Stimulated activated naive CD8-positive, alpha-beta T cell treated with anti-CD3 and anti-CD28 coated beads, Interleukin-15, Interleukin-2, amounts not matched to agents 100 U/mL and 50 U/mL, for 24 hours (primary cell): ENCODE results near the gene GABARAP.

Source experiments
- ATAC-seq: fragments of 150-1000 bp; cut with Tn5 transposase; one replicate; pipeline ENCODE4 v1.10.0; 2021
- DNase-seq: peaks from one replicate; pipeline ENCODE4 v3.0.0; 2021

GABARAP gene

GRCh38 chr17:7239091-7240027 lies 2.9 kb downstream of the GABARAP start, which contains the start of gene PHF23:
Gene PHF23 (minus strand): TSS chr17:7239457. CDS start chr17:7239279, 178 bp downstream.
- peak; percentile 97 for DNase-seq
- ATAC-seq = peak; percentile 64

DNA sequence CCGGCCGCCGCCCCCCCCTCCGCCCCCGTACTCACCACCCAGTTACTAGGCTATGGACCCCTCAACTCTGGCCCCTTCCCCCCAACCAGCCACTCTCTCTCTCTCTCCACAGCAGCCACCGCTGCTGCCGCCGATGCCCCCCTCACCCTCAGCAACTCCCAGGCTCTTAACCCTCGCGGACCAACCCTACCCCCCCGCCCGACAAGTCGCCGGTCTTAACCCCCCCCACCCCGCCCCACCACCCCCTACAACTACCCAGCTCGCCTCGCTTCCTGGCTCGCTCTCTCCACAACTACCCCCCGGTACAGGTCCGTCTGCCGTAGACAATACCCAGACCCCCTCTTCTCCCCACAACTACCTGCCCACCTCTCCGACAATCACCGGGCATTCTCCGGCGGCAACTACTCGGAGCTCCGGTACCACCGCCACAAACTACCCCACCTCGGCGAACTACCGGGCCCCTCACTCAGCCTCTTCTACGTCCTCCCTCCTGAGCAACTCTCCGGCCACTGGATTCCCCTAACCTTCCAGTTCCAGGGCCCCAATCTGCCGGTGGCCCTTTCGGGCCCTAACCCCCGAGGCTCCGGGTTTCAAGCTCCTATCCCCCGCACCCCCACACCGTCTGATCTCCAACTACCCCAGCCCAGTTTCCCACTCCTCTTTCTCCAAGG lies 3.7 kb downstream of the GABARAP start:
- ATAC-seq = no peak
- DNase-seq = peak; percentile 44

- peak; percentile 92 for DNase-seq
- ATAC-seq = peak; percentile 54
These were observed 4.4 kb downstream of the GABARAP start for GRCh38 chr17:7237761-7238419.

GRCh38 chr17:7237266-7237760 lies 4.9 kb downstream of the GABARAP start:
- ATAC-seq (no peak), DNase-seq (no peak)

DNA sequence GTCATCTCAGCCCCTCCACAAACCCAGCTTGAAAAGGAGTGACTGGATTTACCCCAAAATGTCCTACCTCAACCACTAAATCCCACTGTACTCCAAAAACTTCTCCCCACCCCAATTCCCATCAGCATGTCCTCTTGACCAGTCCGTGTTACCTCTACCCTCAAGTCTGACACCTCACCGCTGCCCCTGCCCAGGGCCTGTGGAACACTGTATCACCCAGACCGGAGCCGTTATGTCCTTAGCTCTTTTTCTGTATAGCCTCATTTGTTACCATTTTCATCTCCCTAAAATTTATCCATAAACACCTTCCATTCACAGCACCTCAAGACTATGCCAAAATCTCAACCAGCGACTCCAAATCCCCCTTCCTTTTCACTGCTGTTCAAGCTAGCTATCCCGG lies 5.4 kb downstream of the GABARAP start:
- DNase-seq (no peak), ATAC-seq (no peak)

- DNase-seq = no peak
- no peak for ATAC-seq
These were observed 6.3 kb downstream of the GABARAP start for GRCh38 chr17:7235693-7236665.

DNA sequence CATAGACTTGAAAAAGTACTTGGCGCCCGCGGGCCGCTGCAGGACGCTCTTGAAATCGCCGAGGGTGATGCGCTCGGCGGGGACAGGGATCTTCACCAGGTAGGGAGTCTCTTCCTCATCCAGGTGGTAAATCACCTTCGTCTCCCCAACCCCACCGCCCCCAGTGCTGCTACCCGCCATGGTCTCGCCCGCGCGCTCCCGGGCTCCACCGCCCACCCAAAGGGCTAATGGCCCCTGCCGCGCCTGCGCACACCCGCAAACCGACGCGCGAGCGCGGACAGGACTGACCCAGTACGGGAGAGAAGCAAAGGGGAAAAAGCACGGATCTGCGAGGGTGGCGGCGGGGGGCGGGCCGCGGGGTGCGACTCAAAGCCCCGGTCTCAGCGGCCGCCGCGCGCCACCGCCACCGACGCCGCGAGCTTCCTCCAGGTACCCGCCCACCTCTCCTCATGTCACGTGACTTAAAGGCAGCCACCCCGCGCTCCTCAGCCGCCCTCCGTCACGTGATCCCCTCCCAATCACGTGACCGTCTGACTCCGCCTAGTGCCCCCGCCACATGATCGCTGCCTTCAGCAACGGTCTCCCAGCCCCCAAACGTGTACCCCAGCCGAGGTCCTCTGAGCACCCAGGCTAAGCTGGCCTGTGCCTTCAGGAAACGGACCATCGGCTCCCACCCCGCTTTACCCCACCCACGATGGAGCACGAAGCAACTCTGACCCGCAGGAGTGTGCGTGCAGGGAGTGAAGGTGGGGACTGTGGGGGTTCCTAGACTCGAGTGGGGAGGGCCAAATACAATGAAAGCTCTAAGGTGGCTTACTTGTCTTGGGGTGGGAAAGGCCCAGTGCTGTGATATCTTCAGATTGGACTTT lies 7.9 kb downstream of the GABARAP start, which contains the start of gene DVL2:
Gene DVL2, minus strand, starts transcription at position 435 of the 869 bp plus-strand sequence. Its CDS starts 255 bp downstream, at position 180.
- DNase-seq (peak; percentile 96), ATAC-seq (peak; percentile 40)

DNA sequence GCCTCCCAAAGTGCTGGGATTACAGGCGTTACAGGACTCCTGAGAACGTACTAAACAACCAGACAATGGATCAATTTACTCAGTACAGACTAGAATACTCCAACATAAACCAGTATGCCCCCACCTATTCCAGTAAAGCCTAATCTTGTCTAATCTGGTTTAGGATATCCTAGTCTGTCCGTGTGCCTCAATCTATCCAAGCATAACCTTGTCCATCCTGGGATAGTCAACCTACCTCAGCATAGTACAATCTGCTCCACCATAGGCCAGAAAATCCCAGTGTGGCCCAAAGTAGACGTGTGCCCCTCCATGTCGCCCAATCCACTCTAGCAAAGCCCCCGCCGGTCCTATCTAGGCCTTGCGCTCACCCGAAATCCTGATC lies 8.6 kb downstream of the GABARAP start:
- DNase-seq = no peak
- peak; percentile 1 for ATAC-seq

- DNase-seq (no peak), ATAC-seq (no peak)
These were observed 10.1 kb downstream of the GABARAP start for GRCh38 chr17:7232114-7232513.

DNA sequence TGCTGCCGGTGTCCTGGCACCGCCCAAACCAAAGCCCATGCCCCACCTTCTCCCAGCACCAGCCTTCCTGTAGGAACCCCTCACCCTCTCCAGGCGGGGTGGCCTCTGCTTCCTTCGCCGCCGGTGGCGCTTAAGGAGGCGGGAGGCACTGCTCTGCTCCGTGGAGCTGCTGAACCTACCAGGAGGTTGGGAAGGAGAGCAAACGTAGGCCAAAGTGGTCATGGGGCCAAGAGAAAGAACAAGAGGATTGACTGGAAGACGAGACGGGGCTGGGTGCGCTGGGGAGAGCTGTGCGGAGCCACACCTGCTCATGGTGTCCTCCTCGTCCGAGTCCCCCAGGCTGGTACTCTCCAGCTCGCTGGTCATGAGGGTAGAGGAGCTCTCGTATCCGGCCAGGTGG lies 12.7 kb downstream of the GABARAP start:
- ATAC-seq = no peak
- DNase-seq = no peak

- ATAC-seq (no peak), DNase-seq (no peak)
These were observed 13.3 kb downstream of the GABARAP start for GRCh38 chr17:7228920-7229319.

DNA sequence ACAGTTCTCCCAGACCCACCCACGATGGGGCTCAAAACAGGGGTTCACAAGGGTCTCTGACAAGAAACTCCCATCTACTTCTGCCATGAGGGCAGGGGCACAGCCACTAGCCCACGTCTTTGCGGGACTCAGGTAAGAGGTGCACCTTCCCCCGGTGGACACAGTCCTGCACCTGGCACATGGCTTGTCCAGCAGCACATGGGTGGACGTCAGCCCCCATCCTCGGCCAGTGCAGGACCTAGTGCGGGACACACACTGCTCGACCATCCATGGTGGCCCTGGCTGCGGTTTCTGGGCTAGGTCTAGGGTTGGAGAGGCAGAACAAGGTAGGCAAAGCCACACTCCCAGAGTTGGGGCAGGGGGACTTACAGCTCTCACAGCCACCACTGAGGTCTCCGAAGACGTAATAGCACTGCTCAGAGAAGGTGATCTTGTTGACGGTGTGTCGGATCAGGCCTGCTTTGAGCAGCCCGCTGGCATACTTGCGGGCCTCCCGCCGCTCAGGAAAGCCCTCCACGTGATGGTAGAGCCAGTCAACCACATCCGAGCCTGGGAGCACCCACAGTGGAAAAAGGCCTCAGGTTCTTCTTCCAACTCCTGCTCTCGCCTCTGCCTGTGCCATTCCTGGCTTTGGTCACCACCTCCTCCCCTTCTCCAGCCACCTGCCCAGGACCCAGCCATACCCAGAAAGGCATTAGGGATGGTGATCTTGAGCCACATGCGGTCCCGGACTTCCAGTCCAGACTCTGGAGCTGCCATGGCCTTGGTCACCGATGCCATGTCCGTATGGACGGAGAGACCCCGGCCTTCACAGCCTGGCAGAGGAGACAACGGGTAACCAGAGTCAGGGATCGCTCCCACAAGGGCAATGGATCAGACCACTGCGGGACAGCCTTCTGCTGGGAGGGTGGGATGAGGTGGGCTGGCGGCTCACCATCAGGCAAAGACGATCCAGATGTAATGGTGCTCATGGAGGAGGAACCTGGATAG lies 15.2 kb downstream of the GABARAP start:
- ATAC-seq = no peak

DNA sequence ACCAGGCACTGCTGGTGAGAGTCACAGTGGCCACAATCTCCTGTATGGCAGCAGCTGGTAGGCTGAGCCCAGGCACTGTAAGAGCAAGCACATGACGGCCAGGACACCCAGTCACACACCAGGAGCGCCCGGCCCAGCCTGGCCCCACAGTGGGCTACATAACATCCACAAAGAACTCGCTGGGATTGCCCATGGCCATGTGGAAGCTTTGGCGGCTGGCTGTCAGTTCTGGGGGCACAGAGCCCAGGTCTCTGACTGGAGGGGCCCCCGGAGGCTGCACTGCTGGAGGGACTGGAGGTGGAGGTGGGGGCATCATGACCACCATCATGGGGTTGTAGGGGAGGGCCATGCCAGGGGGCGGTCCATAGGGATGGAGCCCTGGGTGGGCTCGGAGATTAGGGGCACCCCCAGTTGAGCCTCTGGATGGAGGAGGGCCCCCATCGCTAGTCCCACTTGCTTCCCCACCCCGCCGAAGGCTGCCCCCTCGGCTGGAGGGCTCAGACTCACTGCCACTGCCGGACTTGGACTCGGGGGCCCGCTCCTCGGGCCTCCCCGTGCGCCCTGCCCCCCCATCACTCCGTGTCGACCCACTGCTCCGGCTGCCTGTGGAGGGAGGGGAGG lies 16.4 kb downstream of the GABARAP start:
- no peak for DNase-seq
- ATAC-seq = no peak

More for the DNA sequence above, 15.2 kb downstream of the GABARAP start:
- no peak for DNase-seq

DNA sequence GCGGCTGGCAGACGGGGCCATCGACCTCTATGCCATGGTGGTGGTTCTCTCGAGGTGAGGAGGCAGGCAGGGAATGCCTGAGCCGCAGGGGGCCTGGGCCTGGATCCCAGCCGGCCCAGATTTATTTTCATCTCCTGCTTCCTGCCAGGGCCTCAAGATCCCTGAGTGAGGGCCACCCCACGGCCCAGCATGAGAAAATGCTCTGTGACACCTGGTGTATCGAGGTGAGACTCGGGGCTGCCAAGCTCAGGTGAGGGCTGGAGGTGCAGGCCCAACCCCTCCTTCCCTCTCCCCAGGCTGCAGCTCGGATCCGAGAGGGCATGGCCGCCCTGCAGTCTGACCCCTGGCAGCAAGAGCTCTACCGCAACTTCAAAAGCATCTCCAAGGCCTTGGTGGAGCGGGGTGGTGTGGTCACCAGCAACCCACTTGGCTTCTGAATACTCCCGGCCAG lies 17.6 kb downstream of the GABARAP start:
- DNase-seq (no peak), ATAC-seq (no peak)

- no peak for ATAC-seq
- no peak for DNase-seq
These were observed 18.1 kb downstream of the GABARAP start for GRCh38 chr17:7224110-7224509.

DNA sequence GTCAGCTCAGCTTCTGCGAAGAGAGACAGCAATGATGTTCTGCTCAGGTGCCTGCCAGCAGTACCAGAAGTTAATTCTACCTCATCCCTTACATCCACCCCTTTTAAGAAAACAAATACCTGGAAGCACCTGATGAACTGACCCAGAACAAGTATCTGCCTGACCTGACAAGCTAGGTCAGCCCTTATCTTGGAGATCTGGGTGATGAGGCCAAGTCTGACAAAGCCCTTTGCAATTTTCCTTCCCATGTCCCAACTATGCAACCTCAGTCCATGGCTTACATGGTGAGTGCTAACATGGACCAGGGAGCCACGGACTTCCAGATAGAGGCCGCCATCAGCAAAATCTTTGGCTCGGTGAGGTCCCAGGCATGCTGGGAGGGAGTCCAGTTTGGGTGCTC lies 18.9 kb downstream of the GABARAP start:
- ATAC-seq (no peak), DNase-seq (no peak)

DNA sequence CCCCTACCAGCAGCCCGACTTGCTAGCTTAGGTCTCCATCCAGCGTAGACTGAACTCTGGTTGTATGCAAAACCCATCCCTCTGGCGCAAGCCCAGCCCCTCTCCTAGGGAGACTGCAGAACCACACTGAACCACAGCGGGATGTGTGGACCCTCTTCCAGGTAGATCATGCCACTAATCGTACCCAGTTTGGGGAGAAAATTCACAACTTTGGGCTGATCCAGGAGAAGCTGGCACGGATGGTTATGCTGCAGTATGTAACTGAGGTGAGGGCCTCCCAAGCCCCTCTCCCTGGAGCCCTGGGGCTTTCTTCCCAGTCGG lies 19.3 kb downstream of the GABARAP start:
- DNase-seq (no peak), ATAC-seq (no peak)
